ENCODE data around the gene SLC9A9.

Gene SLC9A9

DNA sequence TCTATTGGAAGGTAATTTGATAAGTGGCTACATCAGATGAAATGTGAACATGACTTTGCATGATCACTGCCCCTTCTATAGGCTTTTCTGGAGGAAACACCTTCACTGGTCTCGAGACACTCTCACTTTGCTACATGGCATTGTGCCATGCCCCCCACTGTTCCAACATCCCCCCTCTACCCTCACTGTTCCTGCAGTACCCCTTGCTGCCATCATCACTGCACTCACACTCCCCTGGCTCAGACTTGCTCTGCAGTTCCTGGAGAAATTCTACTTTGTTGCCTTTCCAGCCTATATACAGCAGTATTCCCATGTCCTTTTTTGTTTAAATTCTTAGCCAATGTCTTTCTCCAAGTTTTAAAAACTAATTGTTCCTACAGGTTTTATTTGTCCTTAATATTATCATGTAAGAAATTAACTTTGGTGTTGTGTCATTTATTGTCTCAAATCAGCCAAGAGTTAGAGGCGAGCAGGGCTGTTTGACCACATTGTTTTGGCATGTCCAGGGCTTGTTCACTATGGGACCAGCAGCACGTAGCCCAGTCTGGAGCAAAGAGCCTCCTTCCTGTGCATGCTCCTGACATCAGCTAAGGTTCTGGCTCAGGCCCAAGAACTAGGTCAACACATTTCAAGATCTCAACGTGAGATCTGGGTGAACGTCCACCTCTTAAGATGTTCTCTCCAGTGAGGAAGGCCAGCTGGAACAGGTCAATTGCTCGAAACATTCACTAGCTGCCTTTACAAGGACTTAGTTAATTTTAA lies 246.4 kb downstream of the SLC9A9 start:
- no peak for DNase-seq (ENCODE audit: low read depth in 1 of 2, low spot score in 1 of 2)
- H3K4me3 ChIP-seq (replicated peaks; ENCODE audit: insufficient read depth, low read length), result no peak overlapping the region
- TF ChIP-seq REST (IDR thresholded peaks at IDR 0.05; ENCODE audit: insufficient replicate concordance, low read depth) (no peak), POLR2AphosphoS5 (IDR thresholded peaks at IDR 0.05; ENCODE audit: low read depth) (no peak), GABPA (IDR thresholded peaks at IDR 0.05; ENCODE audit: low read depth) (no peak), SPI1 (IDR thresholded peaks at IDR 0.05; ENCODE audit: borderline replicate concordance, low read depth) (no peak)
- TF ChIP-seq, protein P1, sequence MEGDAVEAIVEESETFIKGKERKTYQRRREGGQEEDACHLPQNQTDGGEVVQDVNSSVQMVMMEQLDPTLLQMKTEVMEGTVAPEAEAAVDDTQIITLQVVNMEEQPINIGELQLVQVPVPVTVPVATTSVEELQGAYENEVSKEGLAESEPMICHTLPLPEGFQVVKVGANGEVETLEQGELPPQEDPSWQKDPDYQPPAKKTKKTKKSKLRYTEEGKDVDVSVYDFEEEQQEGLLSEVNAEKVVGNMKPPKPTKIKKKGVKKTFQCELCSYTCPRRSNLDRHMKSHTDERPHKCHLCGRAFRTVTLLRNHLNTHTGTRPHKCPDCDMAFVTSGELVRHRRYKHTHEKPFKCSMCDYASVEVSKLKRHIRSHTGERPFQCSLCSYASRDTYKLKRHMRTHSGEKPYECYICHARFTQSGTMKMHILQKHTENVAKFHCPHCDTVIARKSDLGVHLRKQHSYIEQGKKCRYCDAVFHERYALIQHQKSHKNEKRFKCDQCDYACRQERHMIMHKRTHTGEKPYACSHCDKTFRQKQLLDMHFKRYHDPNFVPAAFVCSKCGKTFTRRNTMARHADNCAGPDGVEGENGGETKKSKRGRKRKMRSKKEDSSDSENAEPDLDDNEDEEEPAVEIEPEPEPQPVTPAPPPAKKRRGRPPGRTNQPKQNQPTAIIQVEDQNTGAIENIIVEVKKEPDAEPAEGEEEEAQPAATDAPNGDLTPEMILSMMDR (IDR thresholded peaks at IDR 0.05; ENCODE audit: insufficient read depth, low read length), result no peak
- H3K27me3 ChIP-seq (ENCODE audit: insufficient read depth, poor library complexity, severe bottlenecking), result peaks cover 2% of the 10 kb centered on the region
- no peak overlapping the region for H3K27ac ChIP-seq (replicated peaks)

GRCh38 chr3:143600756-143601718 lies 247.2 kb downstream of the SLC9A9 start:
- H3K4me3 ChIP-seq (replicated peaks; ENCODE audit: insufficient read depth, low read length), result no peak overlapping the region
- no peak overlapping the region for H3K27ac ChIP-seq (replicated peaks)
- peak in 1 of 2 experiments; percentile 32 for DNase-seq (ENCODE audit: low read depth in 1 of 2, low spot score in 1 of 2)
- H3K27me3 ChIP-seq (ENCODE audit: insufficient read depth, poor library complexity, severe bottlenecking), result peaks cover 2% of the 10 kb centered on the region
- TF ChIP-seq POLR2AphosphoS5 (IDR thresholded peaks at IDR 0.05; ENCODE audit: low read depth) (no peak), SPI1 (IDR thresholded peaks at IDR 0.05; ENCODE audit: borderline replicate concordance, low read depth) (peak; percentile 65)

- TF ChIP-seq GABPA (IDR thresholded peaks at IDR 0.05; ENCODE audit: low read depth), result no peak
- TF ChIP-seq, protein P1 (IDR thresholded peaks at IDR 0.05; ENCODE audit: insufficient read depth, low read length), result no peak
- TF ChIP-seq POLR2AphosphoS5 (IDR thresholded peaks at IDR 0.05; ENCODE audit: low read depth), result no peak
- no peak for TF ChIP-seq REST (IDR thresholded peaks at IDR 0.05; ENCODE audit: insufficient replicate concordance, low read depth)
- TF ChIP-seq SPI1 (IDR thresholded peaks at IDR 0.05; ENCODE audit: borderline replicate concordance, low read depth), result no peak
- H3K4me3 ChIP-seq (replicated peaks; ENCODE audit: insufficient read depth, low read length), result no peak overlapping the region
- no peak for DNase-seq (ENCODE audit: low read depth in 1 of 2, low spot score in 1 of 2)
- H3K27me3 ChIP-seq (ENCODE audit: insufficient read depth, poor library complexity, severe bottlenecking), result peaks cover 2% of the 10 kb centered on the region
- no peak overlapping the region for H3K27ac ChIP-seq (replicated peaks)
Observed at GRCh38 chr3:143597774-143598652, 250.3 kb downstream of the SLC9A9 start.

All from HL-60 (cell line).